Loucy (cell line): ENCODE results near the gene GRIN2D.

Experiments
- H2AFZ ChIP-seq: fragments of 200-600 bp; sonication (generic); 2 replicates; pipeline ENCODE4 v1.6.0; 2016; ENCODE audit warnings: antibody characterized with exemption, mild to moderate bottlenecking, low read length, moderate library complexity
- H3F3A ChIP-seq: fragments of 200-600 bp; 2 replicates; pipeline ENCODE4 v1.6.0; 2016; ENCODE audit warnings: antibody characterized with exemption, low read depth, mild to moderate bottlenecking
- H3K27me3 ChIP-seq: fragments of 200-600 bp; sonication (generic); 2 replicates; pipeline ENCODE4 v1.6.1; 2014; ENCODE audit warnings: low read length, mild to moderate bottlenecking; ENCODE audit not compliant: insufficient read depth, poor library complexity, severe bottlenecking
- H3K36me3 ChIP-seq: fragments of 200-600 bp; sonication (generic); 2 replicates; pipeline ENCODE4 v1.6.1; 2016; ENCODE audit warnings: low read length; ENCODE audit not compliant: insufficient read depth
- H3K4me1 ChIP-seq: fragments of 200-600 bp; sonication (generic); 2 replicates; pipeline ENCODE4 v1.5.1; 2014; ENCODE audit warnings: low read length, mild to moderate bottlenecking; ENCODE audit not compliant: insufficient read depth, poor library complexity, severe bottlenecking
- H3K4me2 ChIP-seq: fragments of 200-600 bp; sonication (generic); 2 replicates; pipeline ENCODE4 v1.6.0; 2014; ENCODE audit warnings: antibody characterized with exemption, low read length, low read depth, mild to moderate bottlenecking; ENCODE audit not compliant: poor library complexity, severe bottlenecking
- H3K4me3 ChIP-seq: fragments of 200-600 bp; sonication (generic); 2 replicates; pipeline ENCODE4 v1.5.1; 2014; ENCODE audit warnings: low read length, mild to moderate bottlenecking, mixed read lengths; ENCODE audit not compliant: poor library complexity, severe bottlenecking
- H3K79me2 ChIP-seq: fragments of 200-600 bp; sonication (generic); 2 replicates; pipeline ENCODE4 v1.6.1; 2014; ENCODE audit warnings: low read length; ENCODE audit not compliant: insufficient read depth
- H3K9ac ChIP-seq: fragments of 200-600 bp; sonication (generic); 2 replicates; pipeline ENCODE4 v1.6.0; 2014; ENCODE audit warnings: mild to moderate bottlenecking, low read depth, low read length, moderate library complexity; ENCODE audit not compliant: poor library complexity, severe bottlenecking
- H3K9me2 ChIP-seq: fragments of 200-600 bp; sonication (generic); replicated peaks from 2 replicates; pipeline ENCODE4 v1.6.1; 2016; ENCODE audit warnings: low read depth, low read length, mixed read lengths
- H3K9me3 ChIP-seq: fragments of 200-600 bp; sonication (generic); 2 replicates; pipeline ENCODE4 v1.6.1; 2014; ENCODE audit warnings: mild to moderate bottlenecking, antibody characterized with exemption, low read length, low read depth; ENCODE audit not compliant: insufficient read depth
- H4K20me1 ChIP-seq: fragments of 200-600 bp; sonication (generic); 2 replicates; pipeline ENCODE4 v1.6.0; 2014; ENCODE audit warnings: antibody characterized with exemption, low read length, mild to moderate bottlenecking; ENCODE audit not compliant: insufficient read depth, poor library complexity, severe bottlenecking
- CTCF ChIP-seq: fragments of 200-600 bp; sonication (generic); conservative IDR thresholded peaks from 2 replicates; pipeline ENCODE4 v1.5.1; 2014; ENCODE audit warnings: mild to moderate bottlenecking, antibody characterized with exemption, low read length
- EZH2phosphoT487 ChIP-seq: fragments of 200-600 bp; IDR thresholded peaks from 2 replicates; pipeline ENCODE4 v1.6.1; 2018; ENCODE audit warnings: antibody characterized with exemption, mild to moderate bottlenecking, moderate library complexity, borderline replicate concordance

GRIN2D gene

GRCh38 chr19:48362716-48363499 lies 30.6 kb upstream of the GRIN2D start:
- Histone ChIP-seq H3K9me2 (no peaks in the 10 kb centered on the region), H3K4me1 (peaks cover 13% of the 10 kb centered on the region), H3K36me3 (no peaks in the 10 kb centered on the region), H3K27me3 (no peaks in the 10 kb centered on the region), H3K79me2 (peaks cover 4% of the 10 kb centered on the region; the same call in 1 of the 2 replicates), H3K9me3 (no peaks in the 10 kb centered on the region), H2AFZ (peak overlapping the region; percentile 77), H3K4me2 (peak overlapping the region; percentile 93), H3K9ac (peak overlapping the region; percentile 99), H3K4me3 (peak overlapping the region; percentile 90), H3F3A (no peaks in the 10 kb centered on the region), H4K20me1 (no peaks in the 10 kb centered on the region)
- TF ChIP-seq EZH2phosphoT487 (no peak), CTCF (no peak)

- H3F3A ChIP-seq = no peaks in the 10 kb centered on the region
- H3K4me2 ChIP-seq = peak overlapping the region; percentile 93
- H3K9me3 ChIP-seq = no peaks in the 10 kb centered on the region
- H4K20me1 ChIP-seq = no peaks in the 10 kb centered on the region
- H3K4me3 ChIP-seq = peak overlapping the region; percentile 90
- TF ChIP-seq EZH2phosphoT487 (no peak), CTCF (no peak)
- peak overlapping the region; percentile 99 for H3K9ac ChIP-seq
- peaks cover 4% of the 10 kb centered on the region; the same call in 1 of the 2 replicates for H3K79me2 ChIP-seq
- no peaks in the 10 kb centered on the region for H3K36me3 ChIP-seq
- no peaks in the 10 kb centered on the region for H3K27me3 ChIP-seq
- H2AFZ ChIP-seq = peak overlapping the region; percentile 77
- no peaks in the 10 kb centered on the region for H3K9me2 ChIP-seq
- peaks cover 13% of the 10 kb centered on the region for H3K4me1 ChIP-seq
Measured at GRCh38 chr19:48363500-48363809, 30.0 kb upstream of the GRIN2D start.

- Histone ChIP-seq H3K9ac (peak within 1 kb of the TSS; percentile 99), H3K9me2 (no peaks in the 10 kb centered on the region), H3K4me3 (peak within 1 kb of the TSS; percentile 90), H3K4me2 (peak within 1 kb of the TSS; percentile 93), H2AFZ (peak within 1 kb of the TSS; percentile 77), H3K4me1 (peaks cover 13% of the 10 kb centered on the region), H4K20me1 (no peaks in the 10 kb centered on the region), H3K36me3 (no peaks in the 10 kb centered on the region), H3K79me2 (peaks cover 4% of the 10 kb centered on the region; the same call in 1 of the 2 replicates), H3K9me3 (no peaks in the 10 kb centered on the region), H3F3A (no peaks in the 10 kb centered on the region), H3K27me3 (no peaks in the 10 kb centered on the region)
- TF ChIP-seq EZH2phosphoT487 (no peak), CTCF (no peak)
Measured at GRCh38 chr19:48363810-48364597, 29.5 kb upstream of the GRIN2D start, which contains the start of the genes SYNGR4 and TMEM143. SYNGR4 (plus strand) TSS chr19:48364367; CDS start chr19:48365843, 1,476 bp downstream. TMEM143 (minus strand) TSS chr19:48363940; CDS start chr19:48363920, 20 bp downstream.
